Measurements from ENCODE around the gene CTSF.
"Not testable (repeated sequence)": the region's sequence is repeated elsewhere in the genome, so short reads cannot be mapped to it uniquely, and the experiment has no call there.

The CTSF gene

DNA sequence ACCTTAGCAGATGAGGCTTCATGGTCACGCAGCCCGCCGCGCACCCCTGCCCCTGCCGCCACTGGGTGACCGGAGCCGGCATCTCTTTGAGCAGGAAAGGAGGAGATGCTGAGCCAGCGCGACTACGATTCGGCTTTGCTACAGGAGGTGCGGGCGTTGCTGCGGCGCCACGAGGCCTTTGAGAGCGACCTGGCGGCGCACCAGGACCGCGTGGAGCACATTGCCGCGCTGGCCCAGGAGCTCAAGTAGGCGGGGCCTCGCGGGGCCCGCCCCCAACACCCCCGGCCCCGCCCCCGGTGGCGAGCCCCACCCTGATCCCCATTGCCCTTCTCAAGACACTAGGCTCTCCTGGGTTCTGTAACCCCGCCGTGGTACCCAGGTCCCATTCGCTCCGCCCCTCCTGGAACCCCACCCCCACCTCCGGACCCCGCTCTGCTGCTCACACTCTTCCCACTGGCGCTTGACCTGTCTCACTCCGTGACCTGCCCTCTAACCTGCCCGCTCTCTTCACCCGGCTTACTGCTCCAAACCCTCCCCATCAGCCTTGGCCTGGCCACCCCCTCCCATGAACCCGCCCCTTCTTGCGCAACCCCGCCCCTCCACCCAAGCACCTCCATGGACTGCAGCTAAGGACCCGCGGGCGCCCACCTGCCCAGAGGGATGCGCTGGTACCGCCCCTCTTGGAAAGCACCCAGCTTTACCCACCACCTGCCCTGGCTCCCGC, 9.1 kb downstream of the CTSF start:
- DNase-seq (ENCODE audit: low read depth in 2 of 2), result no peak

GRCh38 chr11:66557733-66558326, 10.6 kb downstream of the CTSF start:
- DNase-seq (ENCODE audit: low read depth in 2 of 2), result no peak

GRCh38 chr11:66556086-66556485, 12.3 kb downstream of the CTSF start:
- DNase-seq (ENCODE audit: low read depth in 2 of 2), result no peak

GRCh38 chr11:66555416-66555815, 13.0 kb downstream of the CTSF start:
- no peak for DNase-seq (ENCODE audit: low read depth in 2 of 2)

DNA sequence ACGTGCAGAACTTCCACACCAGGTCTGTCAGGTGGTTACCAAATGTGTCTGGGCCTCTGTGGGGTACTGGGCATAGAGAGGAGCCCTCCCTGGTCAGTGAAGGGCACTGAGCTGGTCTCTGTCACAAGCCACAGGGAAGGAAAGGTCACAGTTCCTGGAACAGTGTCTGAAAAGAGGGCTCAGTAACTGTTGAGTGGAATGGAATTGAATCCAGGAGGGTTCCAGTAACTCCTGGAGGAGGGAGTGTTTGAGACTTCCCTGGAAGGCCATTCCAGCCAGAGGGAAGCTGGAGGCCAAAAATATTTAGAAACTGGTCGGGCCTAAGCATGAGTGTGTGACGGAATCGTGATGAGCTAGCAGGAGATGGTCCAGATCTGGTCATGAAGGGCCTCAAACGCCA, 13.8 kb downstream of the CTSF start:
- DNase-seq (ENCODE audit: low read depth in 2 of 2), result no peak

GRCh38 chr11:66550887-66551286, 17.5 kb downstream of the CTSF start:
- no peak for DNase-seq (ENCODE audit: low read depth in 2 of 2)

- no peak for DNase-seq (ENCODE audit: low read depth in 2 of 2)
Measured at GRCh38 chr11:66549696-66550095, 18.7 kb downstream of the CTSF start.

GRCh38 chr11:66548774-66549630, 19.4 kb downstream of the CTSF start:
- no peak for DNase-seq (ENCODE audit: low read depth in 2 of 2)

DNA sequence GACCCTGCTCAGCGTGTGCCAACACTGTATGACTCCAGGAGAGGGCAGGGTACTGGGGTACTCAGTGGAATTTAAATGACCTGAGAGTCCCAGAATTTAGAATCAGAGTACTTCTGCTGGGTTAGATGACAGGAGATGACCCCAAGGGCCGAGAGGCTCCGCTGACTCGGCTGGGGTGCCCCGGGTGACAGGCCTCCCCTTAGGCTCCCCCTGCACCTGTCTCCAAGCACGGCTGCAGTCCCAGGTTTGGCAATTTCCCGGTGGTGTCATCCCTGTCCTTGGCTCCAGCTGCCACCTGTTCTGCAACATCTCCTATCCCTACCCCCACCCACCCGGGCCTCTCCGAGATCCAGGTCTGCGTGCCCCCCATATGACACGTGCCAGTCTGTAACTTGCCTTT, 20.4 kb downstream of the CTSF start:
- no peak for DNase-seq (ENCODE audit: low read depth in 2 of 2)

- no peak for DNase-seq (ENCODE audit: low read depth in 2 of 2)
Measured at GRCh38 chr11:66547662-66548009, 20.8 kb downstream of the CTSF start.

DNA sequence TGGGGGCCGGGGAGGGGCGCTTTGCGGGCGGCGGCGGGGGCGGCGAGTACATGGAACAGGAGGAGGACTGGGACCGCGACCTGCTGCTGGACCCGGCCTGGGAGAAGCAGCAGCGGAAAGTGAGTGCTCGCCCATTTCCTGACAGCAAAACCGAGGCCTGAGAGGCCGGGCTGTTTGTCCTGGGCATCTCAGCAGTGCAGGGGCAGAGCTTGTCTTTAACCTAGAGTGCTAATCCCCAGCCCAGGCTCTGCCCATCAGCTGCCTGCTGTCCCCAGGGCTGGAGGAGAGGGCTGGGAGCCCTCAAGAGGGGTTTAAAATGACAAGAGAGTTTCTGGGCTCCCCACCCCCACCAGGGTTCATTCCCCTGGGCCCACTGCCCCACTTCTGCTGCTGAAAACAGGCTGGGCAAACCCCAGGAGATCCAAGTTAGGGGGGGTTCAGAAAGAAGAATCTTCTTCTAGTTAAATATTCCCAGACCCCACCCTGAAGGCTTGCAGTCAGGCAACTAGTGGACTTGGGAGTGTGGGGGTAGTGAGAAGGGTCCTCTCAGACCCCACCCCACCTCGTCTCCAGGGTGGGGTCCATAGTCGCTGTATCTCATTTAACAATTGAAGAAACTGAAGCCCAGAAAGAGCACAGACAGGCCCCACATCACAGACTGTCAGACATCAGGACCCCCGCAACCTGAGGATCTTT, 21.3 kb downstream of the CTSF start:
- no peak for DNase-seq (ENCODE audit: low read depth in 2 of 2)

DNA sequence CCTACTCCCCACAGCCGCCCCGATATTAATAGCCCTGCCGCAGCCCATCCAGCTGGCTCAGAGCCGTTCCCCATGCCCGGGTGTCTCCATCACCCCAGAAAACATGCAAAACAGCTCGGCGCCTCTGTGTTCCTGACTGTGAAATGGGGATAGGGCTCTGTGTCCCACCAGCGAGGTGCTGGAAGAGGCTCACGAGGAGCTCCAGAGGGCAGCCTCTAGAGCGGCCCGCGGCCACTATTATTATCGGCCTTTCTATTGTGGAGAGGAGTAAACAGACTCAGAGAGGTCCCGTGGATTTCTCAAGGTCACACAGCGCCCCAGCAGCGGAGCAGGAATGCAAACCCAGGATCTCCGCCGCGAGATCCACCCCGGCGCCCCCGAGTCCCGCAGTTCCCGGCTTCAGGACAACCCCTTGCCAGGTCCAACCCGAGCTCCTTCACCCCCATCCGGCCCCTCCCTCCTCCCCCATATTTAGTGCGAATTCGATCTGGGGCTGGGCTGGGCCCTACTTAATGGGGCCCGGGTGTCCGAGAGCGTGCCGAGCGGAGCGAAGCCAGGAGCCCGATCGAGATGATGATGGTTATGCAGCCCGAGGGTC, 21.9 kb downstream of the CTSF start, which contains the start of gene ACTN3:
Gene ACTN3, plus strand, starts transcription at position 536 of the 598 bp plus-strand sequence. Its CDS starts 35 bp downstream, at position 571.
- DNase-seq (ENCODE audit: low read depth in 2 of 2), result no peak

DNA sequence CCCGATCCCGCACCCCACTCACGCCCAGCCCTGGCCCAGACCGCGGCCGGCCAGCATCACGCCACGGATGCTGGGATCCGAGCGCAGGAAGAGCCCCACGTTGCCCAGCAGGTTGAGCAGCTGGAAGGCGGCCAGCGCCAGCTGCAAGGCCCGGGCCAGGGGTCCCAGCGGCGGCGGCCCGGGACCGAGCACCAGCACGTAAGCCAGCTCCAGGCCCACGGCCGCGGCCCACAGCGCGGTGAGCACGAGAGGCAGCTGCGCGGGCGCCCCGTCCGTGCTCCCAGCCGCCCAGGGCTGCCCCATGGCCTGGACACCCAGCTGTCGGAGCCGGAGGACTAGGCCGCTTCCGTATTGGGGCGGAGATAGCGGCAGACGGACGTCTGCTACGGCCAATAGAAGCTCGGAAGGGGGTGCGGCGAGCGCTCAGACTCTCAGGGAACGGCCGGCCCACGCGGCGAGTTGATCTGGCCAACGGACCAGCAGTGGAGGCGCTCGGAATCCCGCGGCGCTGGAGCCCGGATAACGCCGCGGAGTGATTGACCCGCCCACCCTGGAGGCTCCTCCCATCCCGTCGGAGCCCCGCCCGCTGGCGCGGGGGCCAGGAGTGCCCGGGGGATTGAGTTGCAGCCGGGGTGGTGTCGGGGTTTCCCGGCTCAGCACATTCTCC, 22.6 kb downstream of the CTSF start, which contains the start of gene ZDHHC24:
Gene ZDHHC24, minus strand, starts transcription at position 348 of the 667 bp plus-strand sequence. Its CDS starts 45 bp downstream, at position 303.
- peak; percentile 77 to 92 for DNase-seq (ENCODE audit: low read depth in 2 of 2)

DNA sequence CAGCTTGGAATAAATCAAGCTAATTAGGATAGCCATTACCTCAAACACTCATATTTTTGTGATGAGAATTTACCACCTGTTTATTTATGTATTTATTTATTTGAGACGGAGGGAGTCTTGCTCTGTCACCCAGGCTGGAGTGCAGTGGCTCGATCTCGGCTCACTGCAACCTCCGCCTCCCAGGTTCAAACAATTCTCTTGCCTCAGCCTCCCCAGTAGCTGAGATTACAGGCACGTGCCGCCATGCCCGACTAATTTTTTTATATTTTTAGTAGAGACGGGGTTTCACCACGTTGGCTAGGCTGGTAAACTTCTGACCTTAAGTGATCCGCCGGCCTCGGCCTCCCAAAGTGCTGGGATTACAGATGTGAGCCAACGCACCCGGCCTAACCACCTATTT, 23.5 kb downstream of the CTSF start:
- not testable (repeated sequence) for DNase-seq (ENCODE audit: low read depth in 2 of 2)

DNA sequence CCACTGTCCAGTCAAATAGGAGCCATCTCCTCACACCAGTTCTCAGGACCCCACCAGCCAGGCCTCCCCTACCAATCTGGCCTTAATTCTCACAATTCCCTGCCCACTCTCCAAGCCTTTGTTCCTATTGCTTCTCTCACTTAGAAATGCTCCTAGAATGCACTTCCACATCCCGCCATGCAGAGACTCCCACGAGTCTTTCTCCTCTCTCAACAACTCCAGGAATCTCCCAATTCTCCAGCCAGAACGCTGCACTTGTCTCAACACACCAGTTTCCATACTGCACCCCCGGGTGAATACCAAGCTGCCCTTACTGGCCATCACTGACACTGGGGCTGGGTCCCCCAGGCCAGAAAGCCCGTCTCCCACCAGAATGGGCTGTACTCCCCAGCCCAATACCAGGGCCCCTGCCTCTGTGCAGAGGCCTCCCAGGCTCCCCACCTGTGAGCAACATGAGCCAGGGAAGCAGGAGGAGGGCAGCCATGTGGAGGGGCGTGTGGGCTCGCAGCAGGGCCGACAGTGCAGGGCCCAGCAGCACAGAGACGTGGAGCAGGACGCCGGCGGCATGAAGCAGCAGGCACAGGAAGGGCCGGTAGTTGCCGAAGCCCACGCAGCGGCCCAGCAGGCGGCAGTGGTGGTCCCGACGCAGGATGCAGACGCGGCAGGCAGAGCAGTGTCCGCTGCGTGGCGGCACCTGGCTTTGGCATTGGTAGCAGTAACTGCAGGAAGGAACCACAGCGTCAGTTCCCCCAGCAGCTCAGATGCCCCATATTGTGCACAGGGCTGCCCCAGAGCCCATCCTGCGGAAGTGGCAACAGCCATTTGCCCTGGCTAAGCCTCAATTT, 24.9 kb downstream of the CTSF start:
- DNase-seq (ENCODE audit: low read depth in 2 of 2), result peak in 1 of 2 experiments; percentile 33

DNA sequence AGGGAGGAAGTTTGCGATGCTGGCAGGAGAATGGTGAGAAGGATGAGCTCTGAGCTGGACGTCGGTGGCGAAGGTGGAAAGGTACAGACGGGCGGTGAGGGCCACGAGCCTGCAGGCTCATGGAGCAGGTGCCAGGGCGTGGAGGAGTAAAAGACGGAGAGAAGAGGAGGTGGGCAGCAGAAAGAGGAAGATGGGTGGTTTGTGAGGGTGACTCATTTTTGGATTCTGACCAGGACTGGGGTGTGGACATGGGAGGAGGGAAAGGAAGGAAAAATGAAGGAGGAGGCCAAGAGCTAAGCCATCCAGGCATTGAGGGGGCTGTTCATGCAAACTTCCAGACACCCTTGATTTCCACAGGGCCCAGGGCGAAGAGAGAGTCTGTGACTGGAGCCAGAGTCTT, 26.0 kb downstream of the CTSF start:
- no peak for DNase-seq (ENCODE audit: low read depth in 2 of 2)

DNA sequence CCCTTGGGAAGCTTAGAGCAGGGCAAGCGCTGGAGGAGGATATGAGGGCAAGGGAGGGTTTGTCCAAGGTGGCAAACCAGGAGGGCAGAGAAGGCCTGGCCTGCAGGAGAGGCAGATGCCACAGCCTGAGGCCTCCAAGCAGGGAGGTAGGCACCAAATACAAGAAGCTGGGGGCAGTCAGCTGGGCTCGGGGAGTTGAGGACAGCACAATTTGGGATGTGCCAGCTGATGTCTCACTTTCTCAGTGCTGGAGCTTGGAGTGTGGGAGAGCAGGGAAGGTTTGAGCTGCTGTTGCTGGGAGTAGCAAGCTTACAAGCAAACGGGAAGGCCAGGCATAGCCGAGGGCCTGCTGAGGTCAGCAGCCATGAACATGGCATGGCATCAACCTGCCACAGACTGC, 26.5 kb downstream of the CTSF start:
- DNase-seq (ENCODE audit: low read depth in 2 of 2), result no peak

DNA sequence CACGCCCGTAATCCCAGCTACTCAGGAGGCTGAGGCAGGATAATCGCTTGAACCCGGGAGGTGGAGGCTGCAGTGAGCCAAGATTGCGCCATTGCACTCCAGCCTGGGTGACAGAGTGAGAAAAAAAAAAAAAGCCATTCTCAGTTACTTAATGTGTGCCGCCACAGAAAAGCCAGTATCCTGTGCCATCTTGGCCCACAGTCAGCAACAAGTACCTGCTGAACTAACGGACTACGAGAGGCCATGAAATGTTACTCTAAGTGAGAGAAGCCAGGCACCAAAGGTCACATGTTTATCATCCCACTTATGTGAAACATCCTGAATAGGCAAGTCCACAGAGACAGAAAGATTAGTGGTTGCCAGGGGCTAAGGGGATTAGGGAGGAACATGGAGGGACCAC, 27.8 kb downstream of the CTSF start:
- DNase-seq (ENCODE audit: low read depth in 2 of 2), result not testable (repeated sequence)

- DNase-seq (ENCODE audit: low read depth in 2 of 2), result no peak
Measured at GRCh38 chr11:66539870-66540213, 28.6 kb downstream of the CTSF start.
